Upper lobe of right lung (tissue), 1 donor: ENCODE measurements around the gene SSNA1. TPM values are rescaled to one million over a fixed set of nuclear protein-coding genes. Genes with fewer than 3 reads are reported as not detected.

ENCODE experiments used
- ATAC-seq: fragments of 200-7000 bp; cut with Tn5 transposase; one replicate; pipeline ENCODE4 v1.9.1; 2020; ENCODE audit warnings: mild to moderate bottlenecking, moderate library complexity
- DNase-seq: peaks from one replicate; pipeline ENCODE4 v3.0.0-alpha.2; 2020
- H3K27ac ChIP-seq: fragments of 200-600 bp; one replicate; pipeline ENCODE4 v1.8.0; 2022
- H3K27me3 ChIP-seq: fragments of 200-600 bp; one replicate; pipeline ENCODE4 v1.8.0; 2022; ENCODE audit warnings: mild to moderate bottlenecking
- H3K36me3 ChIP-seq: fragments of 200-600 bp; one replicate; pipeline ENCODE4 v1.8.0; 2022
- H3K4me1 ChIP-seq: fragments of 200-600 bp; one replicate; pipeline ENCODE4 v1.8.0; 2022
- H3K4me3 ChIP-seq: fragments of 200-600 bp; one replicate; pipeline ENCODE4 v1.8.0; 2022; ENCODE audit warnings: mild to moderate bottlenecking
- H3K9me3 ChIP-seq: fragments of 200-600 bp; one replicate; pipeline ENCODE4 v1.8.0; 2022
- CTCF ChIP-seq: fragments of 200-600 bp; IDR thresholded peaks from one replicate; pipeline ENCODE4 v1.8.0; 2022; ENCODE audit warnings: antibody characterized with exemption
- intact Hi-C: fragments of 100-400 bp; cut with DNase I; formaldehyde crosslinking; loops from one replicate; pipeline ENCODE4 v1.11.0; 2022
- total RNA-seq: library from RNA; stranded (reverse); fragmentation: NEBNext Ultra II Directional; extraction: Animal tissue kit (Norgen Biotek cat#: 25700); gene quantifications from one replicate; pipeline ENCODE4 v1.2.1, GENCODE V29; 2021
- donor health status: DM: no; HTN: yes; CAD: no; lungs with severe emphysema.

SSNA1 gene
- total RNA-seq, 1 donor from 2014 or later: 55.5 TPM

- TF ChIP-seq CTCF: no peak
- Histone ChIP-seq H3K9me3 (no peaks in the 10 kb centered on the region), H3K27me3 (peaks cover 83% of the 10 kb centered on the region), H3K27ac (no peak overlapping the region), H3K36me3 (no peaks in the 10 kb centered on the region), H3K4me1 (peaks cover 25% of the 10 kb centered on the region), H3K4me3 (no peak overlapping the region)
- intact Hi-C loops: no loop called here
- DNase-seq (no peak), ATAC-seq (no peak)
Measured at GRCh38 chr9:137158625-137159024, 29.9 kb upstream of the SSNA1 start.

- Histone ChIP-seq H3K27me3 (peaks cover 90% of the 10 kb centered on the region), H3K36me3 (no peaks in the 10 kb centered on the region), H3K9me3 (no peaks in the 10 kb centered on the region), H3K4me1 (peaks cover 25% of the 10 kb centered on the region), H3K27ac (no peak overlapping the region), H3K4me3 (no peak overlapping the region)
- ATAC-seq (no peak), DNase-seq (no peak)
- intact Hi-C loops: no loop called here
- no peak for TF ChIP-seq CTCF
Measured at GRCh38 chr9:137159105-137160053, 29.1 kb upstream of the SSNA1 start.

- TF ChIP-seq CTCF: no peak
- Histone ChIP-seq H3K4me3 (no peak overlapping the region), H3K27me3 (peaks cover 97% of the 10 kb centered on the region), H3K27ac (no peak overlapping the region), H3K4me1 (peaks cover 25% of the 10 kb centered on the region), H3K36me3 (no peaks in the 10 kb centered on the region), H3K9me3 (no peaks in the 10 kb centered on the region)
- ATAC-seq: no peak
- no peak for DNase-seq
- intact Hi-C loops: no loop called here
Measured at GRCh38 chr9:137160054-137160425, 28.4 kb upstream of the SSNA1 start.

GRCh38 chr9:137160716-137161557 is 27.5 kb upstream of the SSNA1 start:
- no peak for ATAC-seq
- intact Hi-C loops: no loop called here
- no peaks in the 10 kb centered on the region for H3K36me3 ChIP-seq
- peaks cover 97% of the 10 kb centered on the region for H3K27me3 ChIP-seq
- H3K4me1 ChIP-seq: peaks cover 25% of the 10 kb centered on the region
- no peak overlapping the region for H3K4me3 ChIP-seq
- no peak for TF ChIP-seq CTCF
- no peaks in the 10 kb centered on the region for H3K9me3 ChIP-seq
- H3K27ac ChIP-seq: no peak overlapping the region
- no peak for DNase-seq

GRCh38 chr9:137161558-137162486 is 26.7 kb upstream of the SSNA1 start:
- H3K9me3 ChIP-seq: no peaks in the 10 kb centered on the region
- ATAC-seq (no peak), DNase-seq (no peak)
- no peak for TF ChIP-seq CTCF
- no peak overlapping the region for H3K27ac ChIP-seq
- peaks cover 97% of the 10 kb centered on the region for H3K27me3 ChIP-seq
- no peak overlapping the region for H3K4me3 ChIP-seq
- intact Hi-C loops: no loop called here
- H3K4me1 ChIP-seq: peaks cover 25% of the 10 kb centered on the region
- H3K36me3 ChIP-seq: no peaks in the 10 kb centered on the region
